ENCODE data around the gene TTC34.

The TTC34 gene

GRCh38 chr1:2625311-2625710, 176.2 kb downstream of the TTC34 start:
- no peak for DNase-seq

- no peak for DNase-seq
Observed at GRCh38 chr1:2624735-2625300, 176.7 kb downstream of the TTC34 start.

GRCh38 chr1:2623571-2624337, 177.7 kb downstream of the TTC34 start:
- no peak for DNase-seq

- no peak for DNase-seq
Observed at GRCh38 chr1:2617971-2618470, 183.5 kb downstream of the TTC34 start.

- no peak for DNase-seq
Observed at GRCh38 chr1:2614145-2614544, 187.3 kb downstream of the TTC34 start.

- DNase-seq, result no peak
Observed at GRCh38 chr1:2612591-2613365, 188.7 kb downstream of the TTC34 start.

GRCh38 chr1:2611621-2612437, 189.7 kb downstream of the TTC34 start:
- DNase-seq, result no peak

- peak; percentile 5 to 19 for DNase-seq
Observed at GRCh38 chr1:2611031-2611501, 190.4 kb downstream of the TTC34 start.

GRCh38 chr1:2610036-2610959, 191.2 kb downstream of the TTC34 start:
- no peak for DNase-seq

GRCh38 chr1:2609319-2610035, 192.0 kb downstream of the TTC34 start:
- DNase-seq, result no peak

- DNase-seq, result no peak
Observed at GRCh38 chr1:2607641-2608091, 193.8 kb downstream of the TTC34 start.

GRCh38 chr1:2606881-2607621, 194.4 kb downstream of the TTC34 start:
- DNase-seq, result no peak

- DNase-seq, result no peak
Observed at GRCh38 chr1:2606396-2606880, 195.1 kb downstream of the TTC34 start.

- no peak for DNase-seq
Observed at GRCh38 chr1:2605509-2606395, 195.7 kb downstream of the TTC34 start.

GRCh38 chr1:2604844-2605508, 196.5 kb downstream of the TTC34 start:
- no peak for DNase-seq

GRCh38 chr1:2604156-2604843, 197.2 kb downstream of the TTC34 start:
- no peak for DNase-seq

- no peak for DNase-seq
Observed at GRCh38 chr1:2603521-2604155, 197.9 kb downstream of the TTC34 start.
